Midbrain (tissue), 1 donor: ENCODE data around the gene FKBP5.
"Not testable (repeated sequence)": the region's sequence is repeated elsewhere in the genome, so short reads cannot be mapped to it uniquely, and the experiment has no call there.

ENCODE experiments used
- DNase-seq: peaks from one replicate; lab custom pipeline; 2025; lab: John Stamatoyannopoulos, UW

The FKBP5 gene

GRCh38 chr6:35690484-35690883, 1.8 kb upstream of the FKBP5 start:
- no peak for DNase-seq

DNA sequence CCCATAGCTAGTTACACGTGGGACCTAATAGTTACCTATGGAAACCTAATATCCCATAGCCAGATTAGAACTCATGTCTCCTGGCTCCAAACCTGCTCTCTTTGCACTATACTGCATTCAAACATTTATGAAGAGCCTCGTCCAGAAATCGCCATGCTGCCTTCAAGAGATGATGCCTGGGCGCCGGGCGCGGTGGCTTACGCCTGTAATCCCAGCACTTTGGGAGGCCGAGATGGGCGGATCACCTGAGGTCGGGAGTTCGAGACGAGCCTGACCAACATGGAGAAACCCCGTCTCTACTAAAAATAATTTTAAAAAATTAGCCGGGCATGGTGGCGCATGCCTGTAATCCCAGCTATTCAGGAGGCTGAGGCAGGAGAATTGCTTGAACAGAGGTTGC, 1.3 kb upstream of the FKBP5 start:
- DNase-seq = not testable (repeated sequence)

- peak; percentile 66 for DNase-seq
Observed at GRCh38 chr6:35687658-35688604, 784 bp downstream of the FKBP5 start.

DNA sequence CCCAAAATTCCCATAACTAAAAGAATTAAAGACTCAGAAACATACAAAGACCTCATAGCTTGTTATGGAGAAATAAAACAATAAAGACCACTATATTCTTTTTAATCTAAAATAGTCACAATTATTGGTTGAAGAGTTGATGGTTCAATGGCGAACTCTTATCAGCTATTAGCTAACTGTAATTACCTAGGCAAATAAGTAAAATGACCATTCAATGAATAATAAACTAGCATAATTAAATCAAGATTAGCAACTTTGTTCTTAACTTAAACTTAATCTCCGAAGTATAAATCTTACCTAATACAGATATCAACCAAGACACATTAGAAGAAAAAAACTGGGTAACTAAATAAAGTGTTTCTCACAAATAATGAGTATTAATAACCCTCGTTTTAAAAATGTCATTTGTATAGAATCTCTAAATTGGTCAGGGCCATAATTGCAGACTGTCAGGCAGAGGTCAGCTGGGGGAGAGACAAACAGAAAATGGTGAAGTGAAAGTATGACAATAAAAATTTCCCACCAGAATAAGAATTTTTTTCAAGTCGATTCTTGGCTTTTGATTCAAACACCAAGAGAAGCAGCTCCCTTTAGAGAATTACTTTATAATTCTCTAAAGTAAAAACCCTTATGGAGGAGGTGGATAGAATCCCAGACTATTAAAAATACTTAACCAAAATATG, 1.7 kb downstream of the FKBP5 start:
- peak; percentile 42 for DNase-seq

DNA sequence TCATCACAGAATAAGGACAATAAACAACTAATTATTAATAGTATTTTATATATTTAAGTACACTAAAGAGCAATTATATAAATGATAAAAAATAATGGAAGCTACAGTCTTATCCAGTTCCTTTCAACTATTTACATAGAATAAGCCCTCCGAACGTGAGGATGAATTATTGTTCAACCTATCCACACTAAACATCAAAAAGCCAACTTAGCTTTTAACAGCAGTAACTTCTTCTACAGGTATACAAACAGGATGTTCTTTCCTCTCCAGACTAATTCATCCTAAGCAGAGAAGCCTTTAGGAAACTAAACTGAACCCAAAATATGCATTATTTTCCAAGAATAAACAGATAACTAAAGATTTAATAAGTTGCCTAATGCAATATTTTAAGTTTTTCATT, 2.3 kb downstream of the FKBP5 start:
- no peak for DNase-seq

DNA sequence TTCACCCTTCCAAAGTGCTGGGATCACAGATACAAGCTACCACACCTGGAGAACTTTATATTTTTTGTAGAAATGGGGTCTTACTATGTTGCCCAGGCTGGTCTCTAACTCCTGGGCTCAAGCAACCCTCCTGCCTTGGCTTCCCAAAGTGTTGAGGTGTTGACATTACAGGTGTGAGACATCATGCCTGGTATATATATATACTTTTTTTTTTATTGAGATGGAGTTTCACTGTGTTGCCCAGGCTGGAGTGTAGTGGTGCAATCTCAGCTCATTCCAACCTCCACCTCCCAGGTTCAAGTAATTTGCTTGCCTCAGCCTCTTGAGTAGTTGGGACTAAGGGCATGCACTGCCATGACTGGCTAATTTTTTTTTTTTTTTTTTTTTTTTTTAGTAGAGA, 5.4 kb downstream of the FKBP5 start:
- DNase-seq = no peak

DNA sequence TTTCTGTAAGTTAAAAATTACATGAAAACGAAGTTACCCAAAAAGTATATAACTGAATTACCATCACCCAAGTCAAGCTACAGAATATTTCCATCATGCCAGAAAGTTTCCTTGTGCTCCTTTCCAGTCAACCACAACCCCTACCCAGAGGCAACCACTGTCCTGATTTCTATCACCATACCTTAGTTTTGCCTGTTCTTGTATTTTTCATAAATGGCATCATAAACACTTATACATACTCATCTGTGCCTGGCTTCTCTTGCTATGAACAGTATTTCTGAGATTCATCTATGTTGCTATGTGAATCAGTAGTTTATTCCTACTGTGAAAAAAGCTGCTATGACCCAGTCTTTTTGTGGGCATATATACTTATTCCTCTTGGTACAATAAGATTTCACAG, 7.4 kb downstream of the FKBP5 start:
- no peak for DNase-seq

DNA sequence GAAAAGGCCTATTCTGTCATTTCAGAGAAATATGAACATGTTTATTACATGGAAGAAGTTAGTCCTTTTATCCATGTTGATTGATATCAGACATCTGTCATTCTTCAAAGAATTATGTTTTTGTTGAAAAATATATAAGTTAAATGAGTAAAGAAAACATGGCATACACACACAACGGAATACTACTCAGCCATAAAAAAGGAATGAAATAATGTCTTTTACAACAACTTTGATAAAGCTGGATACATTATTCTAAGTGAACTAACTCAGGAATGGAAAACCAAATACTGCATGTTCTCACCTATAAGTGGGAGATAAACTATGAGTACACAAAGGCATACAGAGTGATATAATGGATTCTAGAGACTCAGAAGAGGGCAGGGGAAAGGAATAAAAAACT, 9.3 kb downstream of the FKBP5 start:
- no peak for DNase-seq

DNA sequence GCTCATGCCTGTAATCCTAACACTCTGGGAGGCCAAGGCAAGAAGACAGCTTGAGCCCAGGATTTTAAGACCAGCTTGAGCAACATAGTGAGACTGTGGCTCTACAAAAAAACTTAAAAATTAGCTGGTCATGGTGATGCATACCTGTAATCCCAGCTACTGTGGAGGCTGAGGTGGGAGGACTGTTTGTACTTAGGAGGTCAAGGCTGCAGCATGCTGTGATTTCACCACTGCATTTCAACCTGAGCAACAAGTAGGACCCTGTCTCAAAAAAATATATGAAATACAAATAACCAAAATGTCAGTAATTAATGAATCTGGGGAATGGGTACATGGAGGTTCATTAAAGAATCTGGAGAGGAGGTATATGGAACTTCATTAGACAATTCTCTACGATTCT, 9.9 kb downstream of the FKBP5 start:
- no peak for DNase-seq

DNA sequence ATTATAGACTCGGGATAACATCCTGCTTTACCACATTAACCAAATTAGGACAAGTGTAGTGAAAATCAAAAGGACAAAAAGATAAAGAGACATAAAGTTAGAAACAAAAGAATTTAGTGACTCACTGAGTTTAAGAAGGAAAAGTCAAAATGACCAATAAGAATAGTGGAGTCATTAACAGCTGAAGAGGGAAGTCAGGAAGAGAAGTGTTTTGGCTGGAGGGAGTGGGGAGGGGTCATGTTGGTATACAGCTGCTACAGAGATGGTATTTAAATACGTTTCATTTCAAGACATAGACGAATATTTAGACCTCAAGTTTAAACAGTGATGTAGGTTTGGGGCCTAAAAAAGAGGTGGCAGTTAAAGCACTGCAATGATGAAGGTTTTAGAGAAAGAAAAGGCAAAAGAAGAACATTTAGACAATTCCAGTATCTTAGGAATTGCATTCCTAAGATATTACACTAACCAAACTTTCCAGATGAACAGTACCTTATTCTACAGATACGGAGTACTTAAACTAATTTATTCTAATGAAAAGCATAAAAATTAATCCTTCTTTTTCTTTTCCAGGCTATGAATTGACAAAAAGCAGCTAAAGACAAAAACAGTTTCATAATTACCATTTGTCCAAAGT, 10.6 kb downstream of the FKBP5 start:
- no peak for DNase-seq

DNA sequence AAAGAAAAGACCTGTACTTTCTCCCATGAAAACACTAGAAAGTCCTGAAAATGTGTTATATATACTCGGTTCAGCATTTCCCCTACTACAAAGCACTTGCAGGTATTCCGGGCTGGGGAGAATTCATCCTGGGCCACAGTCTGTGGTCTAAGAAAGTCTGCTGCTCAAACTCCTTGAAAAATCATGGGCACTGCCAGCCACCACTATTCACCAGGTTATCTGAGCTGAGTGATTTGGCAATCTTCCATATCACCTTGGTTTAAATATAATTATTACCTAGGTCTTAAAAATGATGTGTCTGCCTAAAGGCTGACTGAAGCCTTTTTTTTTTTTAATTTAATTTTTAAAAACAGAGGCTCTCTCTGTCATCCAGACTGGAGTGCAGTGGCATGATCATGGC, 11.3 kb downstream of the FKBP5 start:
- no peak for DNase-seq

DNA sequence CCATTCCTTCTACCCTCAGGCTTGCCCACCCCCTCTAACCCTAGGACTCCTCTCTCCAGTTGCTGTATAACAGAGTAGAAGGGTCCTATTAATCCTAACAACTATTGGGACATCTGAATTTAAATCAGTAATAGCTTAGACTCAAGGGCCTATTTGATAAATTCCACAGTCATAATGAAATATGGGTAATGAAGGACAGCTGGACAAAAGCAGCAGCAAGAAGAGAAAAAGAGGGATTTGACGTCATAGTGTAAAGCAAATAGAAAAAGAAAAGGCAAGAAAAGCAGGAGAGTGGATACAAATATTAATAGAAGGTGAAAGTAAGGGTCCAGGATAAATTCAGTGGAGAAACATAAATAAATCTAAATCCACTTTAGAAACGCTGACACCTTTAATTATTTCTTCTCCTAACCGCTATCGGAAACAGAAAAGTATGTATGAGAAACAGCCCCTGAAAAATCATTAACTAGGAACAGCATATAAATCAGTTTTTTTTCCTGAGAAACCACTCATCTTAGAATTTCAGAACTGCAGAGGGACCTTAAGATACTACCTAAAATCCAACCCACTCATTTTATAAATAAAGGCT, 12.8 kb downstream of the FKBP5 start:
- DNase-seq = no peak

DNA sequence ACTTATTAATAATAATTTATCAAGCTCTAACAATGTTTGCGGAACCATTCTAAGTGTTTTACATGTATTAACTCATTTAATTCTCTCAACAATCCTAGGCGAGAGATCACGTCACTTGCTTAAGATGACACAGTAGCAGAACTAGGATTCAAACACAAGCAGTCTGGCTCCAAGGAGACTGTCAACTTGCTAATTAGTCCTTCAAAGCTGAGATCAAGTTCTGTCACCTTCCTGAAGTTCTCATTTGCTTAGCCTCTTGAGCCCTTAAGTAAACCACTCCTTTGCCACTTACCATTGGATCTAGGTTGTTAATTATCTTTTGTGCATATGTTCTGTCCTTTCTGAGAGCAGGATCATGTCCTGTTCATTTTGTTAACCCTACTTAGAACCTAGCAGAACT, 14.1 kb downstream of the FKBP5 start:
- DNase-seq = no peak

DNA sequence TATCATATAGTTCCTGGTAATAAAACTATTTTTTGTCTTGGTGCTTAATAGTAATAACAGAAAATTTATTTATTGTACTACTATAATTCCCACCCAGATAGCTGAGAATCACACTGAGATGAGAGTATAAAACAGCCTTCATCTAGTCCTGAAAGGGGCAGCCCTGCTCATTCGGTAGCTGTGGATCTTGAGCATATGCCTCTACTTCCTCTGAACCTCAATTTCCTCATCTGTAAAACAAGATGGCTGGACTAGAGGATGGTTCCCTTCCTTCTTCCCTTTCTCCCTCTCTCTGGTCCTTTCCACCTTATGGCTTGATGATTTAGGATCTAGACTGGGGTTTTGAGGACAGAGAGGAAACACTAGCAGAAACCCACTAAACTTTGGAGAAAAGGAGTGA, 15.0 kb downstream of the FKBP5 start:
- DNase-seq = no peak

DNA sequence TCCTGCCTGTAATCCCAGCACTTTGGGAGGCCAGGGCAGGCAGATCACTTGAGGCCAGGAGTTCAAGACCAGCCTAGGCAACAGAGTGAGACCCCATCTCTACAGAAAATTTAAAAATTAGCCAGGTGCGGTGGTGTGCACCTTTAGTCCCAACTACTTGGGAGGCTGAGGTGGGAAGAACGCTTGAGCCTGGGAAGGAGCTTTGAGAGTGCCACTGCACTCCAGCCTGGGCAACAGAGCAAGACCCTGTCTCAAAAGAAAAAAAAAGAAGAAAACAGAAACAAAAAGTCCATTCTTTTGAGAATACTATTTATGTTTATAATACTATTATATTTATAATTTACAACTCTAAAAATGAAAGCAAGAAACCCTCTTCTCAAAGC, 15.4 kb downstream of the FKBP5 start:
- DNase-seq = not testable (repeated sequence)

- DNase-seq = not testable (repeated sequence)
Observed at GRCh38 chr6:35670453-35670852, 18.3 kb downstream of the FKBP5 start.

GRCh38 chr6:35669451-35670045, 19.2 kb downstream of the FKBP5 start:
- DNase-seq = no peak

DNA sequence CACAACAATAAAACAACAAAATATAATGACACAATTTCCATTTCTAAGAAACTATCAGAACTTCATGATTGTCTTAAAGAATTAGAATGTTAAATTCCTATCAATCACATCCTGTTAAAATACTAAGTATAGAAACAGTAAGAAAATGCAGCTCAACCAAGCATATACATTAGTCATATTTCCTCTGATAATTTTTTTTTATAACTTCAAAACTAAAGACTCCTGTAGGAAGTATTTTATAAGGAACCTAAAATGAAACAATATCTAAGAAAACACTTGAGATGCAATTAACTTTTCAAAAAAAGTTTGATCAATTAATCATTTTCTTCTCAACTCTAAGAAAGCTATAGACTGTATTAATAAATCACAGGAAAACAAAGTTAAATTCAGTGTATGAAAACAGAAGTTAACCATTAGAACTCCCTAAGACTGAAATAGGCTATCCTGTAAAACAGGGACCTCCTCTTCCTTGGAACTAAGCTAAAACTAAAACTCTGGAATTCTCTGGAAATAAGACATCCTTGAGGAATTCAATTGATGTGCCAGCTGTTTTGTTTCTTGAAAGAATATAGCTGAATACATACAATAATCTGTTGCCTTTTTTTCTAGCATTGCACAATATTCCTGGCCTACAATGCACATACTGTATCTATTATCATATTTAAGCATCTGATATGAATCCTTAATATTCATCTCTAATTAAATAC, 19.8 kb downstream of the FKBP5 start:
- DNase-seq = no peak

DNA sequence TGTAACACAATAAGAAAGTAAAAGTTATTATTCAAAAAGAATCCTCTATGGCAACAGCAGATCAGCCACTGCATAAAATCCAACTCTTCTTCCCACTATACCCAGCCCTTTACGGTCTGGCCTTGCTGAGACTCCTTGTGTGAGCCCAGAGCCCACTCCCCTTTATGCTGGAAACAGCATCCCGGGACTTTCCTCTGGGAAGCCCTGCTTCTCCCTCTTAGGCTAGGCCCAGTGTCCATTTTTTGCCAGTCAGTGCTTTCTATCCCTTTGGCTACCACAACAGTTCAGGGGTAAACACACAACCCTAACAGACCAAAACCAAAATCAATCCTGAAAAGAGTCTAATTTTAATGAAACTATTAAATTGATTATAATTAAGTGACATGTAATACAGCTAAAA, 20.6 kb downstream of the FKBP5 start:
- DNase-seq = no peak

DNA sequence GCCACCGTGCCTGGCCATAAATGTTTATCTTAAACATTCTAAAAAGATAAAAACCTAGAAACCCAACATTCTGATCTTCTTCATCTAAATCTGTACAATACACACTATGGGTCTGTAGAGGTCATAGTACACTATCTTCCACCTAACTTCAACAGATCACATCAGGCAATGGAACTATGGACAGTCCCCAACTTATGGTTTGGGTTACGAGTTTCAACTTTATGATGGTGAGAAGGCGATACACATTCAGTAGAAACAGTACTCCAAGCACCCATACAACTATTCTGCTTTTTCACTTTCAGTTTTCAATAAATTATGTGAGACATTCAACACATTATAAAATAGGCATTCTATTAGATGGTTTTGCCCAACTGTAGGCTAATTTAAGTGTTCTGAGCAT, 23.1 kb downstream of the FKBP5 start:
- DNase-seq = no peak

DNA sequence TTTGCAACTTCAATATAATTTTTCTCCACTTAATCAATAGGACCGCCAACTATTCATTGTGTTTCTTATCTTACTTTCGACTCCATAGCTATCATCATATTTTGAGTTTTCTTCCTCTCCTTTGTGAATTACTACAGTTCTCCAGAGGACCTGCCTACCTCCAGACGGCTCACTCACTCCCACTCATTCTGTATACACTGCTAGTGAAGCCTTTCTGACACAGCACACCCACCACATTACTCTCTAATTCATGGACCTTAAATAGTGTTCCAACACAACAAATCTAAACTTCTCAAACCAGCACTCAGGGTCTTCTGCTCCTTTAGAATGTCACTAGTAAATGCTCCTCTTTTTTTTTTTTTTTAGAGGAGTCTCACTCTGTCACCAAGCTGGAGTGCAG, 23.8 kb downstream of the FKBP5 start:
- DNase-seq = no peak
